ENCODE measurements around the gene SRP54. TPM values are rescaled to one million over a fixed set of nuclear protein-coding genes. Genes with fewer than 3 reads are reported as not detected.

Gene SRP54
- total and polyA plus RNA-seq, 2 donors (not counting 1 experiment from before 2014, with no cell fraction given): 71.5 to 93.9 TPM

- Histone ChIP-seq H4K20me1 (ENCODE audit: control insufficient read depth, extremely low read depth, insufficient read depth, low read length) (no peaks in the 10 kb centered on the region), H3K4me2 (ENCODE audit: extremely low read depth, insufficient read depth, low read length) (no peak overlapping the region), H3K27me3 (ENCODE audit: control insufficient read depth, insufficient read depth, low read length) (no peaks in the 10 kb centered on the region), H3K79me2 (ENCODE audit: control insufficient read depth, insufficient read depth, low read length) (peaks cover 81% of the 10 kb centered on the region), H3K27ac (ENCODE audit: insufficient read depth, low read length) (no peak overlapping the region), H3K4me3 (replicated peaks in 1 of 4; ENCODE audit: control extremely low read depth in 1 of 4, insufficient read depth in 1 of 4, low read depth in 3 of 4, low read length in 4 of 4) (no peak overlapping the region), H3K9me3 (ENCODE audit: control insufficient read depth, insufficient read depth, low read depth, low read length) (no peaks in the 10 kb centered on the region), H2AFZ (ENCODE audit: low read length) (no peak overlapping the region), H3K36me3 (ENCODE audit: control insufficient read depth, insufficient read depth, low read length) (no peaks in the 10 kb centered on the region), H3K4me1 (ENCODE audit: control insufficient read depth, extremely low read depth, insufficient read depth, low read length) (peaks cover 3% of the 10 kb centered on the region), H3K9ac (ENCODE audit: insufficient read depth, low read length) (no peak overlapping the region)
- DNase-seq (ENCODE audit: low read depth in 2 of 2): no peak
- TF ChIP-seq CTCF (conservative IDR thresholded peaks at IDR 0.05 in 1 of 2, IDR thresholded peaks at IDR 0.05 in 1 of 2; ENCODE audit: low read depth in 1 of 2, low read length in 2 of 2): no peak
- no peak for TF ChIP-seq EZH2 (IDR thresholded peaks at IDR 0.05; ENCODE audit: low read length, missing control alignments)
Measured at GRCh38 chr14:34987180-34987579, 4.4 kb downstream of the SRP54 start.

GRCh38 chr14:34989762-34990161, 7.0 kb downstream of the SRP54 start:
- no peak for DNase-seq (ENCODE audit: low read depth in 2 of 2)
- Histone ChIP-seq H3K4me1 (ENCODE audit: control insufficient read depth, extremely low read depth, insufficient read depth, low read length) (peaks cover 2% of the 10 kb centered on the region), H3K9ac (ENCODE audit: insufficient read depth, low read length) (no peak overlapping the region), H3K79me2 (ENCODE audit: control insufficient read depth, insufficient read depth, low read length) (peaks cover 77% of the 10 kb centered on the region), H2AFZ (ENCODE audit: low read length) (no peak overlapping the region), H3K4me3 (replicated peaks in 1 of 4; ENCODE audit: control extremely low read depth in 1 of 4, insufficient read depth in 1 of 4, low read depth in 3 of 4, low read length in 4 of 4) (no peak overlapping the region), H4K20me1 (ENCODE audit: control insufficient read depth, extremely low read depth, insufficient read depth, low read length) (no peaks in the 10 kb centered on the region), H3K27me3 (ENCODE audit: control insufficient read depth, insufficient read depth, low read length) (no peaks in the 10 kb centered on the region), H3K27ac (ENCODE audit: insufficient read depth, low read length) (no peak overlapping the region), H3K36me3 (ENCODE audit: control insufficient read depth, insufficient read depth, low read length) (no peaks in the 10 kb centered on the region), H3K9me3 (ENCODE audit: control insufficient read depth, insufficient read depth, low read depth, low read length) (no peaks in the 10 kb centered on the region), H3K4me2 (ENCODE audit: extremely low read depth, insufficient read depth, low read length) (no peak overlapping the region)
- TF ChIP-seq CTCF (conservative IDR thresholded peaks at IDR 0.05 in 1 of 2, IDR thresholded peaks at IDR 0.05 in 1 of 2; ENCODE audit: low read depth in 1 of 2, low read length in 2 of 2) (no peak), EZH2 (IDR thresholded peaks at IDR 0.05; ENCODE audit: low read length, missing control alignments) (no peak)

- no peak overlapping the region for H2AFZ ChIP-seq (ENCODE audit: low read length)
- no peaks in the 10 kb centered on the region for H3K27me3 ChIP-seq (ENCODE audit: control insufficient read depth, insufficient read depth, low read length)
- H3K4me3 ChIP-seq (replicated peaks in 1 of 4; ENCODE audit: control extremely low read depth in 1 of 4, insufficient read depth in 1 of 4, low read depth in 3 of 4, low read length in 4 of 4): no peak overlapping the region
- no peaks in the 10 kb centered on the region for H3K9me3 ChIP-seq (ENCODE audit: control insufficient read depth, insufficient read depth, low read depth, low read length)
- H3K4me1 ChIP-seq (ENCODE audit: control insufficient read depth, extremely low read depth, insufficient read depth, low read length): no peaks in the 10 kb centered on the region
- H3K27ac ChIP-seq (ENCODE audit: insufficient read depth, low read length): no peak overlapping the region
- H3K9ac ChIP-seq (ENCODE audit: insufficient read depth, low read length): no peak overlapping the region
- TF ChIP-seq CTCF (conservative IDR thresholded peaks at IDR 0.05 in 1 of 2, IDR thresholded peaks at IDR 0.05 in 1 of 2; ENCODE audit: low read depth in 1 of 2, low read length in 2 of 2): no peak
- TF ChIP-seq EZH2 (IDR thresholded peaks at IDR 0.05; ENCODE audit: low read length, missing control alignments): no peak
- peaks cover 48% of the 10 kb centered on the region for H3K79me2 ChIP-seq (ENCODE audit: control insufficient read depth, insufficient read depth, low read length)
- no peaks in the 10 kb centered on the region for H3K36me3 ChIP-seq (ENCODE audit: control insufficient read depth, insufficient read depth, low read length)
- no peak for DNase-seq (ENCODE audit: low read depth in 2 of 2)
- H4K20me1 ChIP-seq (ENCODE audit: control insufficient read depth, extremely low read depth, insufficient read depth, low read length): no peaks in the 10 kb centered on the region
- no peak overlapping the region for H3K4me2 ChIP-seq (ENCODE audit: extremely low read depth, insufficient read depth, low read length)
Measured at GRCh38 chr14:34993426-34993825, 10.6 kb downstream of the SRP54 start.

Measured in fibroblast of lung (primary cell).